Fibroblast of lung (primary cell): Measurements from ENCODE around the gene BTBD17. TPM values are rescaled to one million over a fixed set of nuclear protein-coding genes. Genes with fewer than 3 reads are reported as not detected.

ENCODE experiments used
- DNase-seq, 2 donors: peaks; one replicate each; pipeline versions ENCODE4 v3.0.0 to v3.0.0-alpha.2; 2010; ENCODE audit warnings: low read depth in 2 of 2
- H2AFZ ChIP-seq: 2 replicates; pipeline ENCODE4 v1.5.1; 2012; ENCODE audit warnings: low read length, control low read depth, inconsistent platforms
- H3K27ac ChIP-seq: 2 replicates; pipeline ENCODE4 v1.5.1; 2011; ENCODE audit warnings: low read length, control low read depth; ENCODE audit not compliant: insufficient read depth
- H3K27me3 ChIP-seq: 2 replicates; pipeline ENCODE4 v1.5.1; 2011; ENCODE audit warnings: mild to moderate bottlenecking, low read length; ENCODE audit not compliant: control insufficient read depth, insufficient read depth
- H3K36me3 ChIP-seq: 2 replicates; pipeline ENCODE4 v1.5.1; 2011; ENCODE audit warnings: low read length; ENCODE audit not compliant: control insufficient read depth, insufficient read depth
- H3K4me1 ChIP-seq: 2 replicates; pipeline ENCODE4 v1.5.1; 2011; ENCODE audit warnings: low read length; ENCODE audit not compliant: control insufficient read depth, insufficient read depth; ENCODE audit errors: extremely low read depth
- H3K4me2 ChIP-seq: 2 replicates; pipeline ENCODE4 v1.5.1; 2011; ENCODE audit warnings: low read length, control low read depth; ENCODE audit not compliant: insufficient read depth; ENCODE audit errors: extremely low read depth
- H3K4me3 ChIP-seq, 4 experiments: fragments of 200-600 bp in 1 of 4; sonication (generic) in 1 of 4; replicated peaks in 1 of 4; 2 replicates each; pipeline ENCODE4 v1.5.1; 2011 to 2016; ENCODE audit warnings: low read length in 4 of 4, low read depth in 3 of 4, mild to moderate bottlenecking in 3 of 4, control low read depth in 2 of 4, inconsistent platforms in 1 of 4, mixed read lengths in 1 of 4; ENCODE audit not compliant: insufficient read depth in 1 of 4; ENCODE audit errors: control extremely low read depth in 1 of 4
- H3K79me2 ChIP-seq: 2 replicates; pipeline ENCODE4 v1.5.1; 2012; ENCODE audit warnings: mild to moderate bottlenecking, low read length, inconsistent platforms; ENCODE audit not compliant: control insufficient read depth, insufficient read depth
- H3K9ac ChIP-seq: 2 replicates; pipeline ENCODE4 v1.5.1; 2011; ENCODE audit warnings: mild to moderate bottlenecking, low read length, control low read depth; ENCODE audit not compliant: insufficient read depth
- H3K9me3 ChIP-seq: 2 replicates; pipeline ENCODE4 v1.5.1; 2012; ENCODE audit warnings: low read depth, low read length; ENCODE audit not compliant: control insufficient read depth, insufficient read depth
- H4K20me1 ChIP-seq: 2 replicates; pipeline ENCODE4 v1.5.1; 2011; ENCODE audit warnings: low read length; ENCODE audit not compliant: control insufficient read depth, insufficient read depth; ENCODE audit errors: extremely low read depth
- CTCF ChIP-seq, 2 donors: IDR thresholded peaks in 1 of 2; conservative IDR thresholded peaks in 1 of 2; 1 replicate in 1 of 2; 2 replicates in 1 of 2; pipeline ENCODE4 v1.5.1; 2011 to 2012; ENCODE audit warnings: low read length in 2 of 2, control low read depth in 1 of 2, inconsistent platforms in 1 of 2, low read depth in 1 of 2, mild to moderate bottlenecking in 1 of 2
- EZH2 ChIP-seq: IDR thresholded peaks from 2 replicates; pipeline ENCODE4 v1.5.1; 2012; ENCODE audit warnings: low read length, control low read depth, mild to moderate bottlenecking; ENCODE audit errors: missing control alignments
- polyA plus RNA-seq, 2 donors: library from polyadenylated mRNA; depleted of rRNA in 1 of 2; stranded (reverse) in 1 of 2; unstranded in 1 of 2; fragments of >200 nt; gene quantifications; 2 replicates each; pipeline ENCODE4 v1.2.1, GENCODE V29; 2011 to 2012; ENCODE audit warnings: missing spikeins in 1 of 2
- total RNA-seq: library from RNA; depleted of rRNA; stranded (reverse); fragments of >200 nt; gene quantifications from 2 replicates; pipeline ENCODE4 v1.2.1, GENCODE V29; 2014

Gene BTBD17
- total and polyA plus RNA-seq, 2 donors (not counting 1 experiment from before 2014, with no cell fraction given), result under 0.01 TPM; not detected in 1

GRCh38 chr17:74394275-74394950, 32.7 kb upstream of the BTBD17 start:
- no peaks in the 10 kb centered on the region for H3K27me3 ChIP-seq
- no peak overlapping the region for H3K27ac ChIP-seq
- no peaks in the 10 kb centered on the region for H3K36me3 ChIP-seq
- no peak overlapping the region for H3K9ac ChIP-seq
- no peaks in the 10 kb centered on the region for H4K20me1 ChIP-seq
- H3K4me2 ChIP-seq, result no peak overlapping the region
- H2AFZ ChIP-seq, result no peak overlapping the region
- no peaks in the 10 kb centered on the region for H3K4me1 ChIP-seq
- no peaks in the 10 kb centered on the region for H3K9me3 ChIP-seq
- no peaks in the 10 kb centered on the region for H3K79me2 ChIP-seq
- no peak for TF ChIP-seq EZH2
- no peak for TF ChIP-seq CTCF (conservative IDR thresholded peaks at IDR 0.05 in 1 of 2, IDR thresholded peaks at IDR 0.05 in 1 of 2; ENCODE audit: low read depth in 1 of 2, low read length in 2 of 2)
- no peak overlapping the region for H3K4me3 ChIP-seq
- DNase-seq, result no peak

GRCh38 chr17:74393346-74393942, 31.8 kb upstream of the BTBD17 start:
- H3K4me1 ChIP-seq, result no peaks in the 10 kb centered on the region
- H4K20me1 ChIP-seq, result no peaks in the 10 kb centered on the region
- TF ChIP-seq EZH2 (no peak), CTCF (conservative IDR thresholded peaks at IDR 0.05 in 1 of 2, IDR thresholded peaks at IDR 0.05 in 1 of 2; ENCODE audit: low read depth in 1 of 2, low read length in 2 of 2) (no peak)
- H3K9me3 ChIP-seq, result no peaks in the 10 kb centered on the region
- H3K4me2 ChIP-seq, result no peak overlapping the region
- H3K79me2 ChIP-seq, result no peaks in the 10 kb centered on the region
- H3K36me3 ChIP-seq, result no peaks in the 10 kb centered on the region
- peak in 1 of 2 donors; percentile 53 for DNase-seq
- no peak overlapping the region for H3K4me3 ChIP-seq
- H3K27ac ChIP-seq, result no peak overlapping the region
- no peaks in the 10 kb centered on the region for H3K27me3 ChIP-seq
- no peak overlapping the region for H3K9ac ChIP-seq
- H2AFZ ChIP-seq, result no peak overlapping the region

- H3K79me2 ChIP-seq, result no peaks in the 10 kb centered on the region
- no peak overlapping the region for H3K9ac ChIP-seq
- no peak for DNase-seq
- H4K20me1 ChIP-seq, result no peaks in the 10 kb centered on the region
- H3K36me3 ChIP-seq, result no peaks in the 10 kb centered on the region
- H3K4me2 ChIP-seq, result no peak overlapping the region
- H3K27ac ChIP-seq, result no peak overlapping the region
- no peak overlapping the region for H2AFZ ChIP-seq
- no peak for TF ChIP-seq CTCF (conservative IDR thresholded peaks at IDR 0.05 in 1 of 2, IDR thresholded peaks at IDR 0.05 in 1 of 2; ENCODE audit: low read depth in 1 of 2, low read length in 2 of 2)
- TF ChIP-seq EZH2, result no peak
- H3K27me3 ChIP-seq, result no peaks in the 10 kb centered on the region
- no peaks in the 10 kb centered on the region for H3K9me3 ChIP-seq
- no peak overlapping the region for H3K4me3 ChIP-seq
- H3K4me1 ChIP-seq, result no peaks in the 10 kb centered on the region
Measured at GRCh38 chr17:74392848-74393247, 31.2 kb upstream of the BTBD17 start.
